BJ (cell line): ENCODE data around the gene PDE6G. TPM values are rescaled to one million over a fixed set of nuclear protein-coding genes. Genes with fewer than 3 reads are reported as not detected.
"Not testable (repeated sequence)": the region's sequence is repeated elsewhere in the genome, so short reads cannot be mapped to it uniquely, and the experiment has no call there.

Experiments
- CTCF ChIA-PET: fragments of 350-600 bp; formaldehyde crosslinking; extraction: SDS; loops from one replicate; lab custom pipeline; 2021; ENCODE audit warnings: antibody characterized with exemption, inconsistent platforms; lab: Yijun Ruan, JAX
- POLR2A ChIA-PET: fragments of 300-600 bp; sonication (Branson Sonifier 250); formaldehyde crosslinking; extraction: SDS; loops from one replicate; lab custom pipeline; 2021; ENCODE audit warnings: antibody characterized with exemption; lab: Charles Lee
- DNase-seq: peaks from one replicate; pipeline ENCODE4 v3.0.0-alpha.2; 2011; ENCODE audit warnings: low read depth
- H3K27me3 ChIP-seq: 2 replicates; pipeline ENCODE4 v1.6.0; 2011; ENCODE audit warnings: low read length; ENCODE audit not compliant: control insufficient read depth, insufficient read depth
- H3K36me3 ChIP-seq: 2 replicates; pipeline ENCODE4 v1.5.1; 2011; ENCODE audit warnings: low read length; ENCODE audit not compliant: control insufficient read depth, insufficient read depth
- H3K4me3 ChIP-seq: 2 replicates; pipeline ENCODE4 v1.5.1; 2011; ENCODE audit warnings: low read depth, mild to moderate bottlenecking, control low read depth, low read length
- polyA plus RNA-seq: library from polyadenylated mRNA; depleted of rRNA; stranded (reverse); fragments of >200 nt; gene quantifications from 2 replicates; pipeline ENCODE4 v1.2.3, GENCODE V29; 2011
- TF ChIP-seq, protein P1 (sequence below): IDR thresholded peaks from 2 replicates; pipeline ENCODE4 v1.5.1; 2011; ENCODE audit warnings: low read depth, mild to moderate bottlenecking, control low read depth, inconsistent platforms, low read length, moderate library complexity; ENCODE audit not compliant: insufficient read depth

PDE6G gene
- polyA plus RNA-seq, 1 experiment, result 0.37 TPM

DNA sequence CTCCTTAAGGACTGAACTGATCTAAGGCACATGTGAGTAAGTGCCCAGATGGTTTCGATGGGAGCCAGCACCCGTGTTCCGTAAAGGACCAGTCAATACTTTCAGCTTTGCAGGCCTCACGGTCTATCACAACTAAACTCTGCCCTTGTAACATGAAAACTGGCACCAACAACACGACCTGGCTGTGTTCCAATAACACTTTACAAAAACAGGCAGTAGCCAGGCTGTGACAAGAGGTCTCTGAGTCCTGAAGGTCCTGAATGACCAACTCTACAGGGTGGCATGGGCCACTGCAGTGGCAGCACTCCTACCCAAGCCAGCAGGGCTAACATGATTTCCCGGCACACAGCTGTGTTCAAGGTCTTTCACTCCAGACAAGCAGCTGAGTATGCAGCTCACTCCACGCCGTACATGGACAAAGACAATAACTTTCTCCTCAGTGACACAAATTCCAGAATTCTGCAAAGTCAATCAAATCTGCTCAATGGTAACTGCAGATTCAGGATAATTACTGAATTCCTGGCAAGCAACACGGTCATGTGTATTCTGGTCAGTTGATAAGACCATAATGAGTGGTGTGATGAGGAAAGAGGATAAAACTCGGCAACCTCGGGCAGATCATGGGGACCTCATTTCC, 34.7 kb downstream of the PDE6G start:
- Histone ChIP-seq H3K36me3 (peaks cover 24% of the 10 kb centered on the region), H3K27me3 (no peaks in the 10 kb centered on the region), H3K4me3 (no peak overlapping the region)
- TF ChIP-seq, protein P1, sequence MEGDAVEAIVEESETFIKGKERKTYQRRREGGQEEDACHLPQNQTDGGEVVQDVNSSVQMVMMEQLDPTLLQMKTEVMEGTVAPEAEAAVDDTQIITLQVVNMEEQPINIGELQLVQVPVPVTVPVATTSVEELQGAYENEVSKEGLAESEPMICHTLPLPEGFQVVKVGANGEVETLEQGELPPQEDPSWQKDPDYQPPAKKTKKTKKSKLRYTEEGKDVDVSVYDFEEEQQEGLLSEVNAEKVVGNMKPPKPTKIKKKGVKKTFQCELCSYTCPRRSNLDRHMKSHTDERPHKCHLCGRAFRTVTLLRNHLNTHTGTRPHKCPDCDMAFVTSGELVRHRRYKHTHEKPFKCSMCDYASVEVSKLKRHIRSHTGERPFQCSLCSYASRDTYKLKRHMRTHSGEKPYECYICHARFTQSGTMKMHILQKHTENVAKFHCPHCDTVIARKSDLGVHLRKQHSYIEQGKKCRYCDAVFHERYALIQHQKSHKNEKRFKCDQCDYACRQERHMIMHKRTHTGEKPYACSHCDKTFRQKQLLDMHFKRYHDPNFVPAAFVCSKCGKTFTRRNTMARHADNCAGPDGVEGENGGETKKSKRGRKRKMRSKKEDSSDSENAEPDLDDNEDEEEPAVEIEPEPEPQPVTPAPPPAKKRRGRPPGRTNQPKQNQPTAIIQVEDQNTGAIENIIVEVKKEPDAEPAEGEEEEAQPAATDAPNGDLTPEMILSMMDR, result no peak
- POLR2A ChIA-PET, result no interaction called here
- DNase-seq, result no peak
- CTCF ChIA-PET, result interaction anchor here (0.5 to 1.3 kb wide), 2 partner anchors 20 to 361 kb away, joined by 3 read pairs; no protein-coding TSS in a partner anchor

DNA sequence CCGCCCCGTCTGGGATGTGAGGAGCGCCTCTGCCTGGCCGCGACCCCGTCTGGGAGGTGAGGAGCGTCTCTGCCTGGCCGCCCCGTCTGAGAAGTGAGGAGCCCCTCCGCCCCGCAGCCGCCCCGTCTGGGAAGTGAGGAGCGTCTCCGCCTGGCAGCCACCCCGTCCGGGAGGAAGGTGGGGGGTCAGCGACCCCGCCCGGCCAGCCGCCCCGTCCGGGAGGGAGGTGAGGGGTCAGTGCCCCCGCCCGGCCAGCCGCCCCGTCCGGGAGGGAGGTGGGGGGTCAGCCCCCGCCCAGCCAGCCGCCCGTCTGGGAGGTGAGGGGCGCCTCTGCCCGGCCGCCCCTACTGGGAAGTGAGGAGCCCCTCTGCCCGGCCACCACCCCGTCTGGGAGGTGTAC, 38.0 kb downstream of the PDE6G start:
- POLR2A ChIA-PET, H3K27me3 ChIP-seq, DNase-seq, CTCF ChIA-PET, H3K4me3 ChIP-seq: not testable (repeated sequence)
- H3K36me3 ChIP-seq, result peaks cover 16% of the 10 kb centered on the region

DNA sequence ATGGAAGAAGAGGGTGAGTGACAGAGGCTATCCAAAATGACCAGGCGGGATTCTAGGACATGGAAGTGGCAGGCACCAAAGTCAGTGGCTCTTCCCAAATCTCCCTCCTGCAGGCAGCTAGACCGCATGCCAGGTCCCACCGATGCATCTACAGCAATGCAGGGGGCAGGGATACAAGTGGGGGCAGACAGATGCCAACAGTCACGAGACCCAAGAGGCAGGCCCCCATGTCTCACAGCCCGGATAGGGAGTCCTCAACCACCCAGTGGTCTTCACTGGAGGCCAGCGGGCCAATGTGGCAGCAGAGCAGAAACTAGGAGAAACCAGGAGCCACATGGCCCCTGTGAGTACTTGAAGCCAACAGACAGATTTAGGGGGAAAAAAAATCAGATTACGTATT, 39.5 kb downstream of the PDE6G start:
- POLR2A ChIA-PET, result no interaction called here
- CTCF ChIA-PET, result no interaction called here
- DNase-seq, result no peak
- TF ChIP-seq, protein P1, result no peak
- Histone ChIP-seq H3K27me3 (no peaks in the 10 kb centered on the region), H3K36me3 (peaks cover 19% of the 10 kb centered on the region), H3K4me3 (no peak overlapping the region)

DNA sequence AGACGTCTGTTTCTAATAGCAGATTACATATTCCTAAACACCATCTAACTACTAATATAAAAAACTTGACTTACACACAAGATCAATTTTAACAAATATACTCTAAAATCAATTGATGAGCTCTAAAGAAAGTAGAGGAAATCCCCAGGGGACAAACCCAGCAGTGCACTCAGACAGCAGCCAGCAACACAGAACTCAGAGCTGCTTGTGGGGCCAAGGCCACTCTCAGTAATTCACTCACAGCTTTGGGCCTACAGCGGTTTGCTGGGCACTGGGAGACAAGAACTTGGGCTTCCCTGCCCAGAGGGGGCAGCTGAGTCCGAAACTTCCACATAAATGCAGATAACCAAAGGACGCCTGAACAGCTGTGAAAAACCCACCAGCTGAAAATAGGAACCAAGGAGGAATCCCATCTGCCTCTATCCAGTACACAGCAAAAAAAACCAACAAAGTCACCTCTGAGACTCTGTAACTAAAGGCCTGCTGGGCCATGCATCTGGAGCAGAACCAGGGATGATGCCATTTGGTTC, 40.9 kb downstream of the PDE6G start:
- H3K36me3 ChIP-seq, result peaks cover 10% of the 10 kb centered on the region; the same call in 1 of the 2 replicates
- no peak overlapping the region for H3K4me3 ChIP-seq
- TF ChIP-seq, protein P1, result no peak
- DNase-seq, result no peak
- POLR2A ChIA-PET, result no interaction called here
- CTCF ChIA-PET, result interaction anchor here (3.8 kb wide), 1 partner anchor 15 kb away, joined by 22 read pairs; no protein-coding TSS in a partner anchor
- H3K27me3 ChIP-seq, result no peaks in the 10 kb centered on the region

DNA sequence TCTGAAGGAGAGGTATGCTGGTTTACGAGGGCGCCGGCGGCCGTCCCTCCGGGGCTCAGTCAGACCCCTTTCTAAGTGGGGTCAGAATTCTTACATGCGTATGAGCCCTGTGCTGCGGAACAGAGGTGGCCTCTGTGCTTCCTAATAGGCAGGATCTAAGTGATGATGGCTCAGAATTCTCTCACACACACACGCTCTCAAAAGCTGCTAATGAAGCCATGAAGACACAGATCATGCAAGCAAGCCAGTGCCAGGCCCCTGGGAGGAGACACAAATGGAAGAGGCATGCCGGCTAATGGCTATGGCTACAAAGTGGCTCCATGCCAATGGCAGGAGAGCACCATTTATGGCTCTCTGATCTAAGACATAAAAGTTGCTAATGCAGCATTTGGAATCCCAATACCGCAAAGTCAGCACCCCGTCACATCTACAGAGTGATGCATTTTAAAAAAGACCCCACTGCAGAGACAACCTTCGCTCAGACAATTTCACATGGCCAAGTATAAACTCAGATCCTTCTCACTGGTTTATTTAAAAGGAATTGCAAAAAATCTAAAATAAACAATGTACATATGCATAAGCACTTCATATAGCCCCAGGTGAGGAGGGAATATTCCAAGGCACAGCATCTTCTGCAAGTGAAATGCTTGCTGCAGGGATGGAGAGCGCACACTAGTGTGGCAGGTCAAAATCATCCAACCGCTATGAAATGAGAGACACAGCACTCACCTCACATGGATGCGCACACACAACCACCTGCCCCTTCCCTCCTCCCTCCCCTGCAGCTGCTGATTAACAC, 44.0 kb downstream of the PDE6G start:
- Histone ChIP-seq H3K36me3 (peaks cover 15% of the 10 kb centered on the region), H3K27me3 (no peaks in the 10 kb centered on the region), H3K4me3 (no peak overlapping the region)
- TF ChIP-seq, protein P1, result no peak
- CTCF ChIA-PET, result interaction anchor here (1.4 to 3.8 kb wide), 2 partner anchors 11 to 12 kb away, joined by 3 to 22 read pairs; no protein-coding TSS in a partner anchor
- no peak for DNase-seq
- POLR2A ChIA-PET, result no interaction called here
